OCI-LY7 (cell line): ENCODE data around the gene HEPHL1.

Experiments used
- CTCF ChIP-seq: fragments of 200-600 bp; sonication (generic); conservative IDR thresholded peaks from 2 replicates; pipeline ENCODE4 v1.5.1; 2014; ENCODE audit warnings: mild to moderate bottlenecking, antibody characterized with exemption, low read length, moderate library complexity, mixed read lengths
- EZH2phosphoT487 ChIP-seq: fragments of 200-600 bp; sonication (generic); IDR thresholded peaks from 2 replicates; pipeline ENCODE4 v1.6.1; 2018; ENCODE audit warnings: low read depth, borderline replicate concordance, mild to moderate bottlenecking, mixed run types, antibody characterized with exemption, low read length, moderate library complexity, mixed read lengths

DNA sequence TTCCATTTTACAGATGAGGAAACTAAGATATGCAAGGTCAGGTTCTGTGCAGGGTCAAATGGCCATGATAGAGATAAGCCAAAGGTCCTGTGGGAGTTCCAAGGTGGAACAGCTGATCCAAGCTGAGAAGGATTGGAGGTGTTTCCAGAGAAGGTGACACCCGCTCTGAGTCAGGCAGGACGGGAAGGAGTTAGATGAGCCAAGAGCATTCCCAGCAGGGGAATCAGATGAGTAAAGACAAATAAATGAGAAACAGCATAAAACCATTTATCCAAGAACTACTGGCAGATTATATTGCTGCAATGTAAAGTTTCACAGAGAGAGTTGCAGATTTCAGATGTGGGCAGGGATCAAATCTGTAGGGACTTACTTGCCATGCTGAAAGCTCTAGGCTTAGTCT is 18.9 kb upstream of the HEPHL1 start:
- TF ChIP-seq CTCF (no peak), EZH2phosphoT487 (no peak)
